ENCODE data around the gene GINS2.

GINS2 gene

GRCh38 chr16:85735225-85735635 is 46.5 kb upstream of the GINS2 start:
- H3K27ac ChIP-seq (ENCODE audit: low read depth, low read length, poor library complexity, severe bottlenecking), result peak overlapping the region; percentile 88
- no peaks in the 10 kb centered on the region for H3K27me3 ChIP-seq (ENCODE audit: insufficient read depth, low read length)
- H3K4me3 ChIP-seq (ENCODE audit: low read depth, low read length, poor library complexity, severe bottlenecking), result peak overlapping the region; percentile 34
- H3K9ac ChIP-seq (ENCODE audit: low read length), result no peak overlapping the region; the same call in 1 of the 2 replicates
- no peaks in the 10 kb centered on the region for H3K9me3 ChIP-seq (ENCODE audit: low read length)
- no peaks in the 10 kb centered on the region for H3K9me2 ChIP-seq (ENCODE audit: low read depth, low read length)
- H3K79me2 ChIP-seq (ENCODE audit: insufficient read depth, low read length), result no peaks in the 10 kb centered on the region
- H3K4me2 ChIP-seq (ENCODE audit: low read length), result peak overlapping the region; percentile 44
- no peaks in the 10 kb centered on the region for H4K20me1 ChIP-seq (ENCODE audit: insufficient read depth, low read length)
- peaks cover 9% of the 10 kb centered on the region for H3F3A ChIP-seq (ENCODE audit: insufficient read depth, low read length)
- no peak for TF ChIP-seq CTCF (IDR thresholded peaks at IDR 0.05; ENCODE audit: low read length)
- TF ChIP-seq EZH2 (IDR thresholded peaks at IDR 0.05; ENCODE audit: borderline replicate concordance, low read length), result no peak
- no peaks in the 10 kb centered on the region for H3K36me3 ChIP-seq (ENCODE audit: insufficient read depth, low read length)
- no peak overlapping the region for H2AFZ ChIP-seq (ENCODE audit: low read length)
- peaks cover 38% of the 10 kb centered on the region for H3K4me1 ChIP-seq (ENCODE audit: insufficient read depth, low read length, severe bottlenecking)

DNA sequence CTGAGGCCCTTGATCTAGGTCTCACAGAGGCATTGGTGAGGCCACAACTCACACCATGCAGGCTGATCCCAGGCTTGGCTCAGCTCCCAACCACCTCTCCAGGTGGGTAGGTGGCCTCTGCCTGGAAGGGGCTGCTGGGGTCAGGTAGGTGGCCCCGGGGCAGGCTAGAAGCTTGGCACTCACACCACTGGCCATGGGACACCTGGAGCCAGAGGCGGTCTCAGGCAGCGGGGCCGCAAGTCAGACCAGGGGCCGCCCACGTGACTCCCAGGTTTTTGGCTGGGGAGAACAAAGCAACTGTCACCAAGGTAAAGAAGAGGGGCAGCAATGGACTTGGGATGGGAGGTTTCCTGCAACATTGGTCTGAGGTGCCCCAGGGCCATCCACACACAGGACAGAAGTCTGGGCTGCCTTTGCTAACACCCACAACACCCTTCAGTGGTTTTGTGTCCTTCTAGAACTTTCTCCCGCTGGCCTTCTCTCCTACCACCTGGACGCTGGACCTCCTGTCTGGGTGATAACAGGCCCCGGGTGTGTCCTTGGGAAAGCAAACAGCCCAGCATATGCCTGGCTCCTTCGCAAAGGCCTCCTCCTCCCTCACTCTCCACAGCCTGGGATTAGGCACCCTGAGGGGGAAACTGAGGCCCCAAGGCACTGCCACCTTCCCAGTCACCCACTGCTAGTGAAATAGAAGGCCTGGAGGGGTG is 45.7 kb upstream of the GINS2 start:
- TF ChIP-seq CTCF (IDR thresholded peaks at IDR 0.05; ENCODE audit: low read length), result no peak
- H3K27me3 ChIP-seq (ENCODE audit: insufficient read depth, low read length), result no peaks in the 10 kb centered on the region
- peak overlapping the region; percentile 44 for H3K4me2 ChIP-seq (ENCODE audit: low read length)
- H3K4me3 ChIP-seq (ENCODE audit: low read depth, low read length, poor library complexity, severe bottlenecking), result peak overlapping the region; percentile 34
- H3K9ac ChIP-seq (ENCODE audit: low read length), result peak overlapping the region; percentile 36
- no peaks in the 10 kb centered on the region for H3K9me2 ChIP-seq (ENCODE audit: low read depth, low read length)
- H3K27ac ChIP-seq (ENCODE audit: low read depth, low read length, poor library complexity, severe bottlenecking), result peak overlapping the region; percentile 88
- peaks cover 9% of the 10 kb centered on the region for H3F3A ChIP-seq (ENCODE audit: insufficient read depth, low read length)
- H3K4me1 ChIP-seq (ENCODE audit: insufficient read depth, low read length, severe bottlenecking), result peaks cover 38% of the 10 kb centered on the region
- H2AFZ ChIP-seq (ENCODE audit: low read length), result no peak overlapping the region
- H3K36me3 ChIP-seq (ENCODE audit: insufficient read depth, low read length), result no peaks in the 10 kb centered on the region
- no peaks in the 10 kb centered on the region for H3K79me2 ChIP-seq (ENCODE audit: insufficient read depth, low read length)
- H3K9me3 ChIP-seq (ENCODE audit: low read length), result no peaks in the 10 kb centered on the region
- H4K20me1 ChIP-seq (ENCODE audit: insufficient read depth, low read length), result no peaks in the 10 kb centered on the region

DNA sequence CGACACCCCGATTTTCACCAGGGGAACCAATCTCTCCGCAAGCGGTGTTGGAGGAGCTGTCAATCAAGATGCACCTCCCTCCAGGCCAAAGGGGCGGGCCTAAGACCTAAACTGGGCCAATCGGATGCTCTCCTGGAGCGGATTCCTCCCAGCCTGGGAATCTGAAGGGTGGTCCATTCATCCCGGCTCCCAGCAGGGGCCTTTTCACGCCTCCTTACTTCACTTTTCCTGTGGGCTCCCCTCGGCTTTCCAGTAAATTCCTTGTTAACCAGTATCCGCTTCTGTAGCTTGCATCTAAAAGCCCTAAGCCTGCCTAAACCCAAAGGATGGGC is 45.1 kb upstream of the GINS2 start:
- Histone ChIP-seq H3K27ac (ENCODE audit: low read depth, low read length, poor library complexity, severe bottlenecking) (peak overlapping the region; percentile 88), H3K4me2 (ENCODE audit: low read length) (peak overlapping the region; percentile 44; the same call in 1 of the 2 replicates)

More for the DNA sequence above, 45.1 kb upstream of the GINS2 start:
- Histone ChIP-seq H3F3A (ENCODE audit: insufficient read depth, low read length) (peaks cover 9% of the 10 kb centered on the region), H2AFZ (ENCODE audit: low read length) (no peak overlapping the region), H3K4me1 (ENCODE audit: insufficient read depth, low read length, severe bottlenecking) (peaks cover 38% of the 10 kb centered on the region), H3K79me2 (ENCODE audit: insufficient read depth, low read length) (no peaks in the 10 kb centered on the region), H3K9ac (ENCODE audit: low read length) (no peak overlapping the region), H3K9me3 (ENCODE audit: low read length) (no peaks in the 10 kb centered on the region), H3K4me3 (ENCODE audit: low read depth, low read length, poor library complexity, severe bottlenecking) (no peak overlapping the region), H3K27me3 (ENCODE audit: insufficient read depth, low read length) (no peaks in the 10 kb centered on the region), H3K9me2 (ENCODE audit: low read depth, low read length) (no peaks in the 10 kb centered on the region), H3K36me3 (ENCODE audit: insufficient read depth, low read length) (no peaks in the 10 kb centered on the region), H4K20me1 (ENCODE audit: insufficient read depth, low read length) (no peaks in the 10 kb centered on the region)
- TF ChIP-seq EZH2 (IDR thresholded peaks at IDR 0.05; ENCODE audit: borderline replicate concordance, low read length), result no peak
- TF ChIP-seq CTCF (IDR thresholded peaks at IDR 0.05; ENCODE audit: low read length), result no peak

All from OCI-LY1 (cell line).